NCI-H2227 (cell line): Measurements from ENCODE around the gene KCNK17.

Source experiments
- DNase-seq: peaks from one replicate; lab custom pipeline; 2025; ENCODE audit not compliant: unreplicated experiment; lab: John Stamatoyannopoulos, UW

The KCNK17 gene

GRCh38 chr6:39338397-39338796, 24.2 kb upstream of the KCNK17 start:
- DNase-seq: no peak

- DNase-seq: no peak
Measured at GRCh38 chr6:39335780-39336545, 21.7 kb upstream of the KCNK17 start.

- DNase-seq: no peak
Measured at GRCh38 chr6:39333644-39334438, 19.6 kb upstream of the KCNK17 start.

GRCh38 chr6:39330476-39330875, 16.3 kb upstream of the KCNK17 start:
- DNase-seq: no peak

GRCh38 chr6:39330057-39330456, 15.8 kb upstream of the KCNK17 start:
- no peak for DNase-seq

- DNase-seq: no peak
Measured at GRCh38 chr6:39328066-39328465, 13.8 kb upstream of the KCNK17 start.

GRCh38 chr6:39327507-39327906, 13.3 kb upstream of the KCNK17 start:
- no peak for DNase-seq

- DNase-seq: no peak
Measured at GRCh38 chr6:39322306-39322850, 8.2 kb upstream of the KCNK17 start, which contains the start of gene KCNK16. TSS of gene KCNK16 (minus strand) at chr6:39322702. CDS start at chr6:39322540, 162 bp downstream.

- DNase-seq: no peak
Measured at GRCh38 chr6:39321761-39322160, 7.5 kb upstream of the KCNK17 start.

- DNase-seq: no peak
Measured at GRCh38 chr6:39320363-39320984, 6.3 kb upstream of the KCNK17 start.

- DNase-seq: no peak
Measured at GRCh38 chr6:39319621-39320362, 5.6 kb upstream of the KCNK17 start.

GRCh38 chr6:39317256-39317655, 3.0 kb upstream of the KCNK17 start:
- DNase-seq: no peak

- DNase-seq: peak; percentile 29
Measured at GRCh38 chr6:39313526-39314272, 520 bp downstream of the KCNK17 start.

GRCh38 chr6:39312912-39313525, 1.2 kb downstream of the KCNK17 start:
- peak; percentile 31 for DNase-seq

- no peak for DNase-seq
Measured at GRCh38 chr6:39310542-39310941, 3.7 kb downstream of the KCNK17 start.

GRCh38 chr6:39309942-39310531, 4.2 kb downstream of the KCNK17 start:
- DNase-seq: peak; percentile 85

GRCh38 chr6:39307462-39307861, 6.8 kb downstream of the KCNK17 start:
- DNase-seq: no peak

- DNase-seq: no peak
Measured at GRCh38 chr6:39304951-39305350, 9.3 kb downstream of the KCNK17 start.

GRCh38 chr6:39303425-39304153, 10.6 kb downstream of the KCNK17 start:
- DNase-seq: no peak
